ENCODE results near the gene SH3BGRL.

Gene SH3BGRL

DNA sequence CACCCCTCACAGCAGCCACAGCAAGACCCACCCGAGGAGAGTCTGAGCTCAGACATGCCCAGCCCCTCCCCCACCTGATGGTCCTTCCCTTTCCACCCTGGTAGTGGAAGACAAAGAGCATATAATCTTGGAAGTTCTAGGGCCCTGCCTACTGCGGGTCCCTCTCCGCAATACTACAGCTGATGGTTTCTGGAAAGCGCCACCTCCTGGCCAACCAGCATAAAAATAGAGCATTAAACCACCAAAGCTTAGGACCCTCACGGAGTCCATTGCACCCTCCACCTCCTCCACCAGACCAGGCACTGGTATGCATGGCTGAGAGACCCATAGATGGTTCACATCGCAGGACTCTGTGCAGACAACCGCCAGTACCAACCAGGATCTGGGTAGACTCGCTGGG is 78.2 kb downstream of the SH3BGRL start:
- DNase-seq (ENCODE audit: low read depth), result no peak
- no peak overlapping the region for H3K4me3 ChIP-seq (ENCODE audit: low read length)

DNA sequence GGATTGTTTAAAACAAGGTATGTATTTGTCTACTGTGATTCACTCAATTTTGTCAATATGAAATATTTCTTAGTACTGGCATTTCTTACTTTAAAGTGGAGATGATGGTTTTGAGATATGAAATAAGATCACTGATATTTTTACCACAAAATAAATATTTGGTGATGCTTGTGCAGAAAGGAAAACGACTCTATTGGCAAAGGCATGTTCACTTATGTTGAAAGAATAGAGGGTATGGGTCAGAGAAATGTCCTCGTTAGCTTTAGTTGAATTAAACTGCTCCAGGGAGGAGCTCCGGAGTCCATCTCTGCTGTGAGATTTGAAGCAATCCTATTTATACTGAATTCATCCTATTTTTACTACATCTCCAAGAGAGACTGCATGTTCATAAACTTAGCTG is 84.2 kb downstream of the SH3BGRL start:
- DNase-seq (ENCODE audit: low read depth), result no peak
- TF ChIP-seq, protein P1, sequence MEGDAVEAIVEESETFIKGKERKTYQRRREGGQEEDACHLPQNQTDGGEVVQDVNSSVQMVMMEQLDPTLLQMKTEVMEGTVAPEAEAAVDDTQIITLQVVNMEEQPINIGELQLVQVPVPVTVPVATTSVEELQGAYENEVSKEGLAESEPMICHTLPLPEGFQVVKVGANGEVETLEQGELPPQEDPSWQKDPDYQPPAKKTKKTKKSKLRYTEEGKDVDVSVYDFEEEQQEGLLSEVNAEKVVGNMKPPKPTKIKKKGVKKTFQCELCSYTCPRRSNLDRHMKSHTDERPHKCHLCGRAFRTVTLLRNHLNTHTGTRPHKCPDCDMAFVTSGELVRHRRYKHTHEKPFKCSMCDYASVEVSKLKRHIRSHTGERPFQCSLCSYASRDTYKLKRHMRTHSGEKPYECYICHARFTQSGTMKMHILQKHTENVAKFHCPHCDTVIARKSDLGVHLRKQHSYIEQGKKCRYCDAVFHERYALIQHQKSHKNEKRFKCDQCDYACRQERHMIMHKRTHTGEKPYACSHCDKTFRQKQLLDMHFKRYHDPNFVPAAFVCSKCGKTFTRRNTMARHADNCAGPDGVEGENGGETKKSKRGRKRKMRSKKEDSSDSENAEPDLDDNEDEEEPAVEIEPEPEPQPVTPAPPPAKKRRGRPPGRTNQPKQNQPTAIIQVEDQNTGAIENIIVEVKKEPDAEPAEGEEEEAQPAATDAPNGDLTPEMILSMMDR (conservative IDR thresholded peaks at IDR 0.05; ENCODE audit: low read depth, low read length), result no peak
- no peak overlapping the region for H3K4me3 ChIP-seq (ENCODE audit: low read length)

More for the DNA sequence above, 78.2 kb downstream of the SH3BGRL start:
- TF ChIP-seq, protein P1 (conservative IDR thresholded peaks at IDR 0.05; ENCODE audit: low read depth, low read length), result peak; percentile 10

DNA sequence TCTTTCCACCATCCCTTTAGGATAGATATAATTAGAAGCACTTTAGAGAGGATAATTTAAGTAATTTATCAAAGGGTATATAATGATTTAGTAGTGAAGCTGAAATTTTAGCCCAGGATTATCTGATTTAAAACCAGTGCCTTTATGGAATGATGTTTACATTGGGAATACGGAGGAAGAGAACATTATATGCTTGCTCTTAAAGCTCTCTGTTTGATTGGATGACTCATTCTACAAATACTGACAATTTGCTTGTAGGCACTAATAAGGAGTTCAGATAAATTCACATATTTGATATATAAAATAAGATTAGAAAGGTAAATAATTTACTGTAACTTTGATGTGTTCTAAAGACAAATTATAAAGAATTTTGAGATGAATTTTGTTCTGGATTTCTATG is 84.7 kb downstream of the SH3BGRL start:
- TF ChIP-seq, protein P1 (conservative IDR thresholded peaks at IDR 0.05; ENCODE audit: low read depth, low read length), result no peak
- DNase-seq (ENCODE audit: low read depth), result no peak
- H3K4me3 ChIP-seq (ENCODE audit: low read length), result no peak overlapping the region

DNA sequence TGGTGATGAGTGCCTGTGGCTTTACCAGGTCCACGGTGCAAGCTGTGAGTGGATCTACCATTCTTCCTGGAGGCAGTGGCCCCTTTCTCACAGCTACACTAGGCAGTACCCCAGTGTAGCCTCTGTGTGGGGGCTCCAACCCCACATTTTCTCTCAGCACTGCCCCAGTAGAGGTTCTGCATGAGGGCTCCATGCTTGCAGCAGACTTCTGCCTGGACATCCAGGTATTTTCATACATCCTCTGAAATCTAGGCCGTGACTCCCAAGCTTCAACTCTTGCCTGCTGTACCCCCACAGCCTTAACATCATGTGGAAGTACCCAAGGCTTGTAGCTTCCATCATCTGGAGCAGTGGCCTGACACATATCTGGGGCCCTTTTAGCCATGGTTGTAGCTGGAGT is 90.1 kb downstream of the SH3BGRL start:
- TF ChIP-seq, protein P1 (conservative IDR thresholded peaks at IDR 0.05; ENCODE audit: low read depth, low read length), result no peak
- H3K4me3 ChIP-seq (ENCODE audit: low read length), result no peak overlapping the region
- no peak for DNase-seq (ENCODE audit: low read depth)

DNA sequence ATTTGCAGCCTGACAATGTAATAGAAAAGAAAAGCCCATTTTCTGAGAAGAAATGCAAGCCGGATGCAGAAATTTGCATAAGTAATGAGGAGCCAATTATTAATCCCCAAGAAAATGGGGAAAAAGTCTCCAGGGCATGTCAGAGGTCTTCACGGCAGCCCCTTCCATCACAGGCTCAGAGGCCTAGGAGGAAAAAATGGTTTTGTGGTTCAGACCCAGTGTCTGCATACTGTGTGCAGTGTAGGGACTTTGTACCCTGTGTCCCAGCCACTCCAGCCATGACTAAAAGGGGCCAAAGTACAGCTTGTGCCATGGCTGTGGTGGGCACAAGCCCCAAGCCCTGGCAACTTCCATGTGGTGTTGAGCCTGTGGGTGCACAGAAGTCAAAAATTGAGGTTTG is 92.2 kb downstream of the SH3BGRL start:
- DNase-seq (ENCODE audit: low read depth), result no peak
- H3K4me3 ChIP-seq (ENCODE audit: low read length), result no peak overlapping the region
- TF ChIP-seq, protein P1 (conservative IDR thresholded peaks at IDR 0.05; ENCODE audit: low read depth, low read length), result no peak

DNA sequence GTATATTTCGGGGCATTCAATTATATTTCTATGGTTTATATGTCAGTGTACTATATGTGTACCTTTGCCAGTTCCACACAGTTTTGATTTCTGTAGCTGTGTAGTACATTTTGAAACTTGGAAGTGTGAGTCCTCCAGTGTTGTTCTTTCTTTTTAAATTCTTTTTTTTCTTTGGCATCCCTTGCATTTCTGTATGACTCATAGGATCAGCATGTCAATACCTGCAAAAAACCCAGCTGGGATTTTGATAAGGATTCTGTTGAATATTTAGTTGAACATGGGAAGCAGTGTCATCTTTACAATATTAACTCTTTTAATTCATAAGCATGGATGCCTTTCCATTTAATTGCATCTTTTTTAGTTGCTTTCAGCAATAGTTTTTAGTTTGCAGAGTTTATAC is 100.0 kb downstream of the SH3BGRL start:
- TF ChIP-seq, protein P1 (conservative IDR thresholded peaks at IDR 0.05; ENCODE audit: low read depth, low read length), result no peak
- H3K4me3 ChIP-seq (ENCODE audit: low read length), result no peak overlapping the region
- peak; percentile 2 for DNase-seq (ENCODE audit: low read depth)

DNA sequence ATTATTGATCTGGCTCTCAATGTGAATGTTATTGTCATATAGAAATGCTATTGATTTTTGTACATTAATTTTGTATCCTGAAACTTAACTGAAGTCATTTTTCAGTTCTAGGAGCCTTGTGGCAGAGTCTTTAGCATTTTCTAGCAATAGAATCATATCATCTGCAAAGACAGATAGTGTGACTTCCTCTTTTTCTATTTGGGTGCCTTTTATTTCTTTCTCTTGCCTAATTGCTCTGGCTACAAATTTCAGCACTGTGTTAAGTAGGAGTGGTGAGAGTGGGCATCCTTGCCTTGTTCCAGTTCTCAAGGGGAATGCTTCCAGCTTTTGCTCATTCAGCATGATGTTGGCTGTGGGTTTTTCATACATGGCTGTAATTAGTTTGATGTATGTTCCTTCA is 102.7 kb downstream of the SH3BGRL start:
- TF ChIP-seq, protein P1 (conservative IDR thresholded peaks at IDR 0.05; ENCODE audit: low read depth, low read length), result no peak
- no peak for DNase-seq (ENCODE audit: low read depth)
- H3K4me3 ChIP-seq (ENCODE audit: low read length), result no peak overlapping the region

All from retinal pigment epithelial cell (primary cell).